Sigmoid colon (tissue), 7 donors: ENCODE measurements around the gene TEAD2. TPM values are rescaled to one million over a fixed set of nuclear protein-coding genes. Genes with fewer than 3 reads are reported as not detected.
"Not testable (repeated sequence)": the region's sequence is repeated elsewhere in the genome, so short reads cannot be mapped to it uniquely, and the experiment has no call there.

ENCODE experiments used
- DNase-seq: peaks from one replicate; pipeline ENCODE4 v3.0.0-alpha.2; 2019
- H3K27ac ChIP-seq, 4 donors: fragments of 200-600 bp; sonication (generic); one replicate each; pipeline ENCODE4 v1.5.1; 2016 to 2019; ENCODE audit warnings: mild to moderate bottlenecking in 1 of 4
- H3K27me3 ChIP-seq, 3 donors: fragments of 200-600 bp; sonication (generic); one replicate each; pipeline ENCODE4 v1.5.1; 2019; ENCODE audit warnings: mild to moderate bottlenecking in 1 of 3
- H3K36me3 ChIP-seq, 4 donors: fragments of 200-600 bp; sonication (generic); one replicate each; pipeline ENCODE4 v1.5.1; 2016 to 2019
- H3K4me1 ChIP-seq, 4 donors: fragments of 200-600 bp; sonication (generic); one replicate each; pipeline ENCODE4 v1.5.1; 2017 to 2019
- H3K4me3 ChIP-seq, 4 donors: fragments of 200-600 bp; sonication (generic); one replicate each; pipeline ENCODE4 v1.5.1; 2017 to 2019; ENCODE audit warnings: mild to moderate bottlenecking in 2 of 4, moderate library complexity in 1 of 4
- H3K9me3 ChIP-seq, 4 donors: fragments of 200-600 bp in 3 of 4; sonication (generic) in 3 of 4; one replicate each; pipeline versions ENCODE4 v1.5.1 to v1.6.1; 2013 to 2019
- CTCF ChIP-seq, 4 experiments: fragments of 450-650 bp in 3 of 4; fragments of 200-600 bp in 1 of 4; IDR thresholded peaks; one replicate each; pipeline ENCODE4 v1.5.1; 2016 to 2019; ENCODE audit warnings: antibody characterized with exemption in 4 of 4, mild to moderate bottlenecking in 3 of 4, moderate library complexity in 2 of 4
- EP300 ChIP-seq, 4 donors: sonication (generic); formaldehyde crosslinking; IDR thresholded peaks; one replicate each; pipeline ENCODE4 v1.6.1; 2017; ENCODE audit warnings: antibody characterized with exemption in 4 of 4
- POLR2A ChIP-seq, 2 donors: fragments of 450-650 bp; IDR thresholded peaks; one replicate each; pipeline ENCODE4 v1.6.1; 2016; ENCODE audit warnings: antibody characterized with exemption in 2 of 2, mild to moderate bottlenecking in 2 of 2, moderate library complexity in 2 of 2
- POLR2AphosphoS5 ChIP-seq, 4 donors: sonication (generic); formaldehyde crosslinking; IDR thresholded peaks; one replicate each; pipeline ENCODE4 v1.6.1; 2017; ENCODE audit warnings: antibody characterized with exemption in 4 of 4
- WGBS, 2 donors: extraction: QIAGEN DNeasy Blood & Tissue Kit; methylation state at CpG; one replicate each; pipeline ENCODE4 v1.1.7; 2013; 5-methylcytosine and 5-hydroxymethylcytosine counted together
- intact Hi-C: fragments of 100-400 bp; cut with DNase I; formaldehyde crosslinking; loops from one replicate; pipeline ENCODE4 v1.15.1; 2023
- polyA plus RNA-seq, 3 donors: library from polyadenylated mRNA; stranded (reverse); fragments of 200-250 nt; gene quantifications; one replicate each; pipeline ENCODE4 v1.2.3, GENCODE V29; 2013
- total RNA-seq, 4 donors: library from RNA; depleted of rRNA; stranded (reverse); fragments of >200 nt; gene quantifications; one replicate each; pipeline ENCODE4 v1.1.0, GENCODE V29; 2016
- donor health status: healthy with polysubstance abuse.
- donor health status: Bipolar disorder and iron deficiency.
- donor health status: healthy.

The TEAD2 gene
- total and polyA plus RNA-seq, 7 donors, result 5.8 to 74.9 (median 60.6) TPM

GRCh38 chr19:49326165-49326704 is 36.0 kb downstream of the TEAD2 start:
- 83 to 84% methylated on average over 3 of the region's 3 CpGs for WGBS, 2 donors
- no peaks in the 10 kb centered on the region for H3K4me1 ChIP-seq
- intact Hi-C loops, result no loop called here
- H3K9me3 ChIP-seq, result peaks cover 0 to 2% (median 0%) of the 10 kb centered on the region in 4 donors
- H3K4me3 ChIP-seq, result no peak overlapping the region
- no peak overlapping the region for H3K27ac ChIP-seq
- H3K27me3 ChIP-seq, result no peaks in the 10 kb centered on the region
- TF ChIP-seq CTCF (IDR thresholded peaks at IDR 0.05), result no peak
- no peak for TF ChIP-seq EP300 (IDR thresholded peaks at IDR 0.05)
- no peak for TF ChIP-seq POLR2A (IDR thresholded peaks at IDR 0.05)
- peaks cover 0 to 5% (median 0%) of the 10 kb centered on the region in 4 donors for H3K36me3 ChIP-seq
- DNase-seq, result no peak

- H3K4me3 ChIP-seq, H3K36me3 ChIP-seq, DNase-seq, H3K27ac ChIP-seq, H3K9me3 ChIP-seq, intact Hi-C loops, H3K27me3 ChIP-seq, H3K4me1 ChIP-seq: not testable (repeated sequence)
- 85 to 87% methylated on average over 13 of the region's 13 CpGs for WGBS, 2 donors
Observed at GRCh38 chr19:49325756-49326155, 36.5 kb downstream of the TEAD2 start.

GRCh38 chr19:49324801-49325576 is 37.2 kb downstream of the TEAD2 start, which contains the start of gene SLC6A16:
Gene SLC6A16, minus strand, starts transcription at chr19:49325191. Its CDS starts 13,844 bp downstream, at chr19:49311347.
- DNase-seq, result no peak
- intact Hi-C loops, result no loop called here
- H3K4me3 ChIP-seq, result no peak within 1 kb of the TSS
- no peak within 1 kb of the TSS for H3K27ac ChIP-seq
- TF ChIP-seq POLR2AphosphoS5 (IDR thresholded peaks at IDR 0.05), result no peak
- no peak for TF ChIP-seq POLR2A (IDR thresholded peaks at IDR 0.05)
- no peak for TF ChIP-seq EP300 (IDR thresholded peaks at IDR 0.05)
- no peak for TF ChIP-seq CTCF (IDR thresholded peaks at IDR 0.05)
- H3K27me3 ChIP-seq, result no peaks in the 10 kb centered on the region
- WGBS, 2 donors, result 88 to 91% methylated on average over 38 of the region's 38 CpGs
- peaks cover 0 to 2% (median 0%) of the 10 kb centered on the region in 4 donors for H3K9me3 ChIP-seq
- H3K36me3 ChIP-seq, result no peaks in the 10 kb centered on the region
- H3K4me1 ChIP-seq, result no peaks in the 10 kb centered on the region

- Histone ChIP-seq H3K36me3 (no peaks in the 10 kb centered on the region), H3K4me1 (no peaks in the 10 kb centered on the region), H3K9me3 (no peaks in the 10 kb centered on the region), H3K27ac (no peak overlapping the region), H3K4me3 (no peak overlapping the region), H3K27me3 (no peaks in the 10 kb centered on the region)
- intact Hi-C loops, result no loop called here
- TF ChIP-seq POLR2AphosphoS5 (IDR thresholded peaks at IDR 0.05) (no peak), POLR2A (IDR thresholded peaks at IDR 0.05) (no peak), EP300 (IDR thresholded peaks at IDR 0.05) (no peak), CTCF (IDR thresholded peaks at IDR 0.05) (no peak)
- no peak for DNase-seq
Observed at GRCh38 chr19:49318296-49318695, 43.9 kb downstream of the TEAD2 start.

GRCh38 chr19:49316284-49316683 is 45.9 kb downstream of the TEAD2 start:
- no peaks in the 10 kb centered on the region for H3K27me3 ChIP-seq

More at GRCh38 chr19:49316284-49316683, 45.9 kb downstream of the TEAD2 start:
- TF ChIP-seq EP300 (IDR thresholded peaks at IDR 0.05) (no peak), POLR2AphosphoS5 (IDR thresholded peaks at IDR 0.05) (no peak), CTCF (IDR thresholded peaks at IDR 0.05) (no peak), POLR2A (IDR thresholded peaks at IDR 0.05) (no peak)
- H3K4me1 ChIP-seq, result no peaks in the 10 kb centered on the region
- H3K9me3 ChIP-seq, result no peaks in the 10 kb centered on the region
- DNase-seq, result no peak
- no peaks in the 10 kb centered on the region for H3K36me3 ChIP-seq
- intact Hi-C loops, result no loop called here
- H3K4me3 ChIP-seq, result no peak overlapping the region
- H3K27ac ChIP-seq, result no peak overlapping the region
